Measurements from ENCODE around the gene SLC46A1. TPM values are rescaled to one million over a fixed set of nuclear protein-coding genes. Genes with fewer than 3 reads are reported as not detected.

SLC46A1 gene
- total and polyA plus RNA-seq, 2 of the 13 experiments (the other 11 are each of a cell fraction or from before 2014, with no cell fraction given), result 19.6 to 22.6 TPM

DNA sequence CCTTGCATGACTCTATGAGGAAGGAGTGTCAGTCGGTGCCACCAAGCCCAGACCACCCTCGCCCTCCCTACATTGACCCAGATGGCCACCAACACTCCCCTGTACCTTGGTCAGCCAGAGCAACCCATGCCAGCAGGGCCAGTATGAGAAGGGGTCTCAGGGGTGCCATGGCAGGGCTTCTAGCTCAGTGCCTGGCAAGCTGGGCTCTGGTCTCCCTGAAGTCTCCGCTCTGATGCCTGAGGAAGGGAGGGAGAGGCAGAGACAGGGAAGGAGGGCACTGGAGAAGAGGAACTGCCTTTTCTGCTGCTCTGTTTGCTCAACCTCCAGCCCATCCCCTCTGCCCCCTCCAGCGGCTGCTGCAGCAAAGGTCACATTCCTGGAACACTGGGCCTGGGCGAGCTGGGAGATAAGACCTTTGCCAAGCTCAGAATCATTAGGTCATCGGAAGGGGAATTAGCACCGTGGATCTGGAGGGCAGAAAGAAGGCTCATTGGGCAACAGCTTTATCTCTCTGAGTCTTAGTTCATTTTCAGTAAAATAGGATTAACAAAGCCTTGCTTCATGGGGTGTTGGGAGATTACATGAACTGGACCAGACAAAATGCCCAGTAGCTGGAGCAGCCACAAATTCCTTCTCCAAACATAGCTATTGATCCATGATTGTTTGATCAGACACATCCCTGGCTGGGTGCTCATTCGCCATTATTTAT is 35.8 kb downstream of the SLC46A1 start, which contains the start of gene VTN (continued):
- TF ChIP-seq LRRFIP1 (CRISPR knock-in tag; conservative IDR thresholded peaks at IDR 0.05) (no peak), MNT (IDR thresholded peaks at IDR 0.05) (no peak), MED13 (CRISPR knock-in tag; IDR thresholded peaks at IDR 0.05) (peak; percentile 88), SRSF4 (IDR thresholded peaks at IDR 0.05; ENCODE audit: low read depth, low read length, poor library complexity, severe bottlenecking) (no peak), ZNF547 (CRISPR knock-in tag; IDR thresholded peaks at IDR 0.05) (peak; percentile 60), HBP1 (CRISPR knock-in tag; IDR thresholded peaks at IDR 0.05; ENCODE audit: low read depth) (peak; percentile 53; the same call in 1 of the 2 replicates), RBM39 (IDR thresholded peaks at IDR 0.05; ENCODE audit: low read depth, low read length, poor library complexity, severe bottlenecking) (no peak), TCF7L2 (IDR thresholded peaks at IDR 0.05; ENCODE audit: low read depth, low read length) (peak; percentile 59; the same call in 1 of the 2 replicates), HOXA5 (CRISPR knock-in tag; IDR thresholded peaks at IDR 0.05) (peak; percentile 77), WIZ (CRISPR knock-in tag; IDR thresholded peaks at IDR 0.05) (no peak), SAP130 (CRISPR knock-in tag; IDR thresholded peaks at IDR 0.05; ENCODE audit: low read depth) (peak; percentile 86)
- TF ChIP-seq, protein P1, sequence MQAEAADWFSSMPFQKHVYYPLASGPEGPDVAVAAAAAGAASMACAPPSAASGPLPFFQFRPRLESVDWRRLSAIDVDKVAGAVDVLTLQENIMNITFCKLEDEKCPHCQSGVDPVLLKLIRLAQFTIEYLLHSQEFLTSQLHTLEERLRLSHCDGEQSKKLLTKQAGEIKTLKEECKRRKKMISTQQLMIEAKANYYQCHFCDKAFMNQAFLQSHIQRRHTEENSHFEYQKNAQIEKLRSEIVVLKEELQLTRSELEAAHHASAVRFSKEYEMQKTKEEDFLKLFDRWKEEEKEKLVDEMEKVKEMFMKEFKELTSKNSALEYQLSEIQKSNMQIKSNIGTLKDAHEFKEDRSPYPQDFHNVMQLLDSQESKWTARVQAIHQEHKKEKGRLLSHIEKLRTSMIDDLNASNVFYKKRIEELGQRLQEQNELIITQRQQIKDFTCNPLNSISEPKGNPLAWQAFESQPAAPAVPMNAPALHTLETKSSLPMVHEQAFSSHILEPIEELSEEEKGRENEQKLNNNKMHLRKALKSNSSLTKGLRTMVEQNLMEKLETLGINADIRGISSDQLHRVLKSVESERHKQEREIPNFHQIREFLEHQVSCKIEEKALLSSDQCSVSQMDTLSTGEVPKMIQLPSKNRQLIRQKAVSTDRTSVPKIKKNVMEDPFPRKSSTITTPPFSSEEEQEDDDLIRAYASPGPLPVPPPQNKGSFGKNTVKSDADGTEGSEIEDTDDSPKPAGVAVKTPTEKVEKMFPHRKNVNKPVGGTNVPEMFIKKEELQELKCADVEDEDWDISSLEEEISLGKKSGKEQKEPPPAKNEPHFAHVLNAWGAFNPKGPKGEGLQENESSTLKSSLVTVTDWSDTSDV (CRISPR knock-in tag; IDR thresholded peaks at IDR 0.05), result 0 out of 2 replicates have a peak, but pooled peaks have one; percentile 66
- TF ChIP-seq, protein P2, sequence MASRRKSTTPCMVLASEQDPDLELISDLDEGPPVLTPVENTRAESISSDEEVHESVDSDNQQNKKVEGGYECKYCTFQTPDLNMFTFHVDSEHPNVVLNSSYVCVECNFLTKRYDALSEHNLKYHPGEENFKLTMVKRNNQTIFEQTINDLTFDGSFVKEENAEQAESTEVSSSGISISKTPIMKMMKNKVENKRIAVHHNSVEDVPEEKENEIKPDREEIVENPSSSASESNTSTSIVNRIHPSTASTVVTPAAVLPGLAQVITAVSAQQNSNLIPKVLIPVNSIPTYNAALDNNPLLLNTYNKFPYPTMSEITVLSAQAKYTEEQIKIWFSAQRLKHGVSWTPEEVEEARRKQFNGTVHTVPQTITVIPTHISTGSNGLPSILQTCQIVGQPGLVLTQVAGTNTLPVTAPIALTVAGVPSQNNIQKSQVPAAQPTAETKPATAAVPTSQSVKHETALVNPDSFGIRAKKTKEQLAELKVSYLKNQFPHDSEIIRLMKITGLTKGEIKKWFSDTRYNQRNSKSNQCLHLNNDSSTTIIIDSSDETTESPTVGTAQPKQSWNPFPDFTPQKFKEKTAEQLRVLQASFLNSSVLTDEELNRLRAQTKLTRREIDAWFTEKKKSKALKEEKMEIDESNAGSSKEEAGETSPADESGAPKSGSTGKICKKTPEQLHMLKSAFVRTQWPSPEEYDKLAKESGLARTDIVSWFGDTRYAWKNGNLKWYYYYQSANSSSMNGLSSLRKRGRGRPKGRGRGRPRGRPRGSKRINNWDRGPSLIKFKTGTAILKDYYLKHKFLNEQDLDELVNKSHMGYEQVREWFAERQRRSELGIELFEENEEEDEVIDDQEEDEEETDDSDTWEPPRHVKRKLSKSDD (CRISPR knock-in tag; IDR thresholded peaks at IDR 0.05; ENCODE audit: low read depth), result peak; percentile 83; the same call in 1 of the 2 replicates
- TF ChIP-seq, protein P3, sequence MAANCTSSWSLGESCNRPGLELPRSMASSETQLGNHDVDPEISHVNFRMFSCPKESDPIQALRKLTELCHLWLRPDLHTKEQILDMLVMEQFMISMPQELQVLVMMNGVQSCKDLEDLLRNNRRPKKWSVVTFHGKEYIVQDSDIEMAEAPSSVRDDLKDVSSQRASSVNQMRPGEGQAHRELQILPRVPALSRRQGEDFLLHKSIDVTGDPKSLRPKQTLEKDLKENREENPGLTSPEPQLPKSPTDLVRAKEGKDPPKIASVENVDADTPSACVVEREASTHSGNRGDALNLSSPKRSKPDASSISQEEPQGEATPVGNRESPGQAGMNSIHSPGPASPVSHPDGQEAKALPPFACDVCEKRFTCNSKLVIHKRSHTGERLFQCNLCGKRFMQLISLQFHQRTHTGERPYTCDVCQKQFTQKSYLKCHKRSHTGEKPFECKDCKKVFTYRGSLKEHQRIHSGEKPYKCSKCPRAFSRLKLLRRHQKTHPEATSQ (CRISPR knock-in tag; IDR thresholded peaks at IDR 0.05; ENCODE audit: borderline replicate concordance), result peak; percentile 45; the same call in 1 of the 2 replicates
